Measurements from ENCODE around the gene ESRP2.

Gene ESRP2

DNA sequence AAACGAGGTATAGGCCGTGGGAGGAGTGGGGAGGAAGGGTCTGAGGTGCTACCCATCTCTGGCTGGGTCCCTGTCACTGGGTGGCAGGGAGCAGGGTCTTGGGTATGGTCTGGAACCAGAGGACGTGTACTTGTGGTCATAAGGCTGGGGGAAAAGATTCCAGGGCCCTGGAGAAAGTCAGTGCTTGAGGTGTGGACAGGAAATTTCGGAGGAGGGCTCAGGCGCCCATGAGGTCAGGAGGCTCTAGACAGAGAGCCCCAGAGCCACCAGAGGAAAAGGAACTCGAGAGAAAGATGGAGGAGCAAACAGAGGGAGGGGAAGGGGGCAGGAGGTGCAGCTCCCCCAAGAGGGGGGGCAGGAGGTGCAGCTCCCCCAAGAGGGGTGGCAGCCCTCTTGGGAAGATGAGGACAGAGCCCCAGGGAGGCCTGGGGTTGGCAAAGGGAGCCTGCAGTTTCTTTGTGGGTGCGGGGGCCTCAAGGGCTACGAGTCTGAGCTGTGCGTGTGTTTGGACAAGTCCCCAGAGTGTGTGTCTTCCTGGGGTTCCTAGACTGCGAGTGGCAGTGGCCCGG, 27.7 kb upstream of the ESRP2 start:
- DNase-seq: no peak

GRCh38 chr16:68259007-68259825, 23.3 kb upstream of the ESRP2 start:
- no peak for DNase-seq

GRCh38 chr16:68257906-68258800, 22.2 kb upstream of the ESRP2 start:
- DNase-seq: no peak

GRCh38 chr16:68257251-68257905, 21.5 kb upstream of the ESRP2 start:
- DNase-seq: no peak

DNA sequence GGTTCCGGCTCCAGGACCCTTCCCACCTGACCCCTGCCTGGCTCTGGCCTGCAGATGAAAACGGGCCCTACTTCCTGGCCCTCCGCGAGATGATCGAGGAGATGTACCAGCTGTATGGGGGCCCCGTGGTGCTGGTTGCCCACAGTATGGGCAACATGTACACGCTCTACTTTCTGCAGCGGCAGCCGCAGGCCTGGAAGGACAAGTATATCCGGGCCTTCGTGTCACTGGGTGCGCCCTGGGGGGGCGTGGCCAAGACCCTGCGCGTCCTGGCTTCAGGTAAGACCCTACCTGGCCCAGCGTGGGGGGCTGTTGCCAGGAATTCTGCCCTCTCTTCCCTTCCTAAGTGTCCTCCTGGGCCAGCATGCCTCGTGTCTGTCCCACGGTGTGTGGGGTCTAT, 19.8 kb upstream of the ESRP2 start:
- no peak for DNase-seq

DNA sequence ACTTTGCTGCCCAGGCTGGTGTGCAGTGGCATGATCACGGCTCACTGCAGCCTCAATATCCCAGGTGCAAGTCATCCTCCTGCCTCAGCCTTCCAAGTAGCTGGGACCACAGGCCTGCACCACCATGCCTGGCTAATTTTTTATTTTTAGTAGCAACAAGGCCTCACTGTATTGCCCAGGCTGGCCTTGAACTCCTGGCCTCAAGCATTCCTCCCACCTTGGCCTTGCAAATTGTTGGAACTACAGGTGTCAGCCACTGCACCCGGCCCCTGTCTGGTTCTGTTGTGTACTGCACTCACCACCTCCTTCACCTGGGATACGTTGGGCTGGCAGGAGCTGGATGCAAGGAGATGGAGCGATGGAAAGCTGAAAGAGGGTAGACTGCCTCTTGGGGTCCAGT, 17.8 kb upstream of the ESRP2 start:
- DNase-seq: no peak

- DNase-seq: no peak
These were observed 16.5 kb upstream of the ESRP2 start for GRCh38 chr16:68252383-68252782.

DNA sequence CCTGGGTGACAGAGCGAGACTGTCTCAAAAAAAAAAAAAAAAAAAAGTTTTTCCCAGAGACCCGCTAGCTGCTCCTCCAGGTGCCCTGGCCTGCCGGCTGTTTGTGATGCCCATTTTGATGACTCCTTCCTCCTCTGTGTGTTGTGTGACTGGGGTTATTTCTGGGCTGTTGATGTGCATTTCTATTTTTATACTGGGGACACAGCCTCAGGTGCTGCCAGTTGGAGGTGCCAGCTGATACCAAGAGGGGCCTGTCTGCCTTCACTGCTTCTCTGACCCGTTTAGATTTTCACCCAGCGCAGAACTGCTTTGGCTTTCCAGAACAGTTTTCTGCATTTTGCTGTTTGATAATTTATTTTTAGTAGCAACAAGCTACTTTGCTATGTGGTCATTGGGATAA, 15.9 kb upstream of the ESRP2 start:
- DNase-seq: no peak

GRCh38 chr16:68250951-68251350, 15.0 kb upstream of the ESRP2 start:
- no peak for DNase-seq

DNA sequence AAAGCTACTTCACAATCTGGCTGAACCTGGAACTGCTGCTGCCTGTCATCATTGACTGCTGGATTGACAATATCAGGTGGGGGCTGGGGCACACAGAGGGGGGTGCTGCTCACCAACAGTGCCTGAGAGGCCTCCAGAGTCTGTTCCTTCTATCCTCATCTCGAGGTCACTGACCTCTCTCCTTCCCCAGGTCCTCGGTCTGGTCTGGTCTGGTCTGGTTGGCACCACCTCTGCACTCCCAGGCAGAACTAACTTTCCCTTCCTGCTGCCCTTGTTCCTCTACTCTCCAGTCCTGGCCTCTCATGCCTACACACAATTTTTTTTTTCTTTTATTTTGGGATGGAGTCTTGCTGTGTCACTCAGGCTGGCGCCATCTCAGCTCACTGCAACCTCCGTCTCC, 13.4 kb upstream of the ESRP2 start:
- DNase-seq: no peak

DNA sequence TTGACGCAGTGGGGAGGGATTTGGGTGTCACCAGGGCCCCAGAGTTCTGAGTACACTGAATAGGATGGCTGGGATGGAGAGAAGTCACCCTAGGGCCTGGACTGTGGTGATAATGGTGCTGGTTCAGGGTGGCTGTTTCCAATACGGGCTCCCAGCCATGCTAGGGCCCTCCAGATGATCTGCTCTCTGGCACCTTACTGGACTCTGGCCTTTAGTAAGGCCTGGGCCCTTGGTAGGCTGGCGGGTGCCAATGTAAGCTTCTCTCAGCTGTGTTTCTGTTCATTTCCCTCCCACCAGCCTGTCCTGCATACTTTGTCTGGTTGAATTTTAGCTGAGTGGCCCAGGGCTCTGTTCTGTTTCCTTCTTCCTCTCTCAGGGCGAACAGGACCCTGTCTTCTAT, 12.0 kb upstream of the ESRP2 start:
- DNase-seq: no peak

DNA sequence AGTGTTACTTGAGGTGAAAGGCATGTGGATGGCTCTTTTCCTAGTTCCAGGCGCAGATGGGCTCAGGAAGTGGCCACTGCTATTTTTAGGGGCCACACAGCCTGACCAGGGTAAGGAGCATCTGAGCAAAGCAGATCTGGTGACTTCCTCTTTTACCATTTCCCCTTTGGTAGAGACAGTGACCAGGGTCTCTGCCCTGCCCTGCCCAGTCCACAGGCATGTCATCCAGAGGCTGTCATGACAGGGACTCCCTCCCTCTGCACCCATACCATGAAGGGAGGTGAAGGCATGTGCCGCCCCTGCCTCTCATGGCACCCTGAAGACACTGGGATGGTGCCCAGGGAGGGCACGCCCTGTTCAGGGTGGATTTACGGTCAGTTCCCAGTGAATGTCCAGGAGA, 11.5 kb upstream of the ESRP2 start:
- DNase-seq: no peak

GRCh38 chr16:68246666-68247065, 10.7 kb upstream of the ESRP2 start:
- no peak for DNase-seq

- DNase-seq: no peak
These were observed 10.2 kb upstream of the ESRP2 start for GRCh38 chr16:68246121-68246520.

- DNase-seq: peak; percentile 68
These were observed 9.3 kb upstream of the ESRP2 start, which contains the start of gene PLA2G15 for GRCh38 chr16:68244903-68245853. Gene PLA2G15, plus strand, starts transcription at chr16:68245373. Its CDS starts 54 bp downstream, at chr16:68245427.

DNA sequence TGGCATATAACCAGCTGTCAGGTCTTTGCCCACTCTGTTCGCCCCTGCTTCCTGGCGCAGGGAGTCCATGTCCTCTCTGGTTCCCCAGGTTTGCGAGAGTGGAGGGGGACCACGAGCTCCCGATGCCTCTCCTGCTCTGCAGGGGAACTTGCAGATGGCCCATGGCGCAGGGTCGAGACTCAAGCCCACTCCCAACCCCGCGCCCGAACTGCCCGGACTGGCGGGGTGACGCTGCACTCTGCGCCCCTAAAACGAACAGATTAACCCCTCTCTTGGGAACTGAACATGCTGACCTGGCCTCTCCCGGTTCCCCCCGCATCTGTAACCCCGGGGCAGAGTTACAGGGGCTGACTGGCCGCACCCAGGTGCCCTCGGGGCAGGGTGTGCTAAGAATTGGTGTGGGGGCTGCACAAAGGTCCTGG, 8.6 kb upstream of the ESRP2 start:
- DNase-seq: no peak

GRCh38 chr16:68242926-68243858, 7.3 kb upstream of the ESRP2 start:
- no peak for DNase-seq

GRCh38 chr16:68242085-68242484, 6.2 kb upstream of the ESRP2 start:
- DNase-seq: no peak

DNA sequence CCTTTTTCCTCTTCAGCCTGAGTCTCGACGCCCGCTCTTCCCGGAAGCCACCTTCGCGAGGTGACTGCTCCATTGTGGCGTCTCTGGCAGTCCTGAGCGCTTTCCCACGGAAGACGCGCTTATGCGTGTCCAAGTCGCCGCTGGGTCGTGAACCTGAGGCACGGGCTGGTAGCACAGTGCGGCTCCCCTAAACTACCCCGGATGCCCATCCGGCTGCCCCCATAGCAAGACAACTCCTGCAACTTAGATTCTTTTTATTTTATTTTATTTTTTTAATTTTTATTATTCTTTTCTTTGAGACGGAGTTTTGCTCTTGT, 2.1 kb upstream of the ESRP2 start:
- DNase-seq: no peak

- DNase-seq: peak; percentile 94
These were observed 1.5 kb upstream of the ESRP2 start for GRCh38 chr16:68237243-68238028.
